Activated CD4-positive, alpha-beta memory T cell treated with anti-CD3 and anti-CD28 coated beads, Interleukin-2, amount 10 ng/mL, durations not matched to agents 7 days and 5 days (primary cell): ENCODE data around the gene PSMG4. TPM values are rescaled to one million over a fixed set of nuclear protein-coding genes. Genes with fewer than 3 reads are reported as not detected.

Experiments
- CTCF ChIA-PET: fragments of 350-600 bp; sonication (Branson Sonifier 250); formaldehyde crosslinking; loops from one replicate; lab custom pipeline; 2021; ENCODE audit warnings: antibody characterized with exemption, inconsistent platforms; lab: Charles Lee
- POLR2A ChIA-PET: fragments of 350-600 bp; sonication (Branson Sonifier 250); formaldehyde crosslinking; loops from one replicate; lab custom pipeline; 2021; ENCODE audit warnings: antibody characterized with exemption; lab: Charles Lee
- DNase-seq: peaks from one replicate; pipeline ENCODE4 v3.0.0-alpha.2; 2020
- H3K27ac Mint-ChIP-seq: one replicate; pipeline ENCODE4 v1.8.0; 2021; ENCODE audit warnings: mild to moderate bottlenecking, mixed read lengths
- H3K27me3 Mint-ChIP-seq: one replicate; pipeline ENCODE4 v1.8.0; 2021; ENCODE audit warnings: mixed read lengths
- H3K36me3 Mint-ChIP-seq: one replicate; pipeline ENCODE4 v1.8.0; 2021; ENCODE audit warnings: low read depth, mixed read lengths
- H3K4me1 Mint-ChIP-seq: one replicate; pipeline ENCODE4 v1.8.0; 2021; ENCODE audit warnings: mixed read lengths
- H3K4me3 Mint-ChIP-seq: one replicate; pipeline ENCODE4 v1.8.0; 2021; ENCODE audit warnings: mild to moderate bottlenecking, mixed read lengths
- H3K9me3 Mint-ChIP-seq: one replicate; pipeline ENCODE4 v1.8.0; 2021; ENCODE audit warnings: mixed read lengths
- total RNA-seq, 2 experiments: library from RNA; stranded (reverse); gene quantifications; one replicate each; pipeline ENCODE4 v1.2.3, GENCODE V29; 2021

PSMG4 gene
- total RNA-seq, 2 experiments from 2014 or later = 19.8 to 21.4 TPM

DNA sequence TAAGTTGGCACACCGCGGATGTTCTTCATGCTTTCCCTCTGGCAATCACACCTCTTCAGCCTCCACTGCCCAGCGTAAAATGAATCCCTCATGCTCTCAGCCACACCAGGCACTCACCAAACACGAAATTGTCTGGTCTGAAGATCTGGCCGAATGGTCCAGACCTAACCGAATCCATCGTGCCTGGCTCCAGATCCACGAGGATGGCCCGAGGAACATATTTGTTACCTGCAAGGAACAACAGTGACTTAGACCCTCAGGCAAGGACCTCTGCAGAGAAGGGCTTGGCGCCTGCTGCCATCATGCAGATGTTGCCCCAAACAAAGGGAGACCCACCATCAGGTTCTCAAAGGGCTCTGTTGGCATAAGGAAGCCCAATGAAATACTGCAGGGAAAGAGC is 32.7 kb upstream of the PSMG4 start:
- ChIA-PET CTCF (interaction anchor here (1.2 kb wide), 1 partner anchor 25 kb away, joined by 7 read pairs; no protein-coding TSS in a partner anchor), POLR2A (no interaction called here)
- peaks cover 67% of the 10 kb centered on the region for H3K27me3 Mint-ChIP-seq
- no peak for DNase-seq
- no peak overlapping the region for H3K27ac Mint-ChIP-seq
- H3K9me3 Mint-ChIP-seq = peaks cover 6% of the 10 kb centered on the region
- H3K4me3 Mint-ChIP-seq = no peak overlapping the region
- peaks cover 38% of the 10 kb centered on the region for H3K4me1 Mint-ChIP-seq
- H3K36me3 Mint-ChIP-seq = no peaks in the 10 kb centered on the region

DNA sequence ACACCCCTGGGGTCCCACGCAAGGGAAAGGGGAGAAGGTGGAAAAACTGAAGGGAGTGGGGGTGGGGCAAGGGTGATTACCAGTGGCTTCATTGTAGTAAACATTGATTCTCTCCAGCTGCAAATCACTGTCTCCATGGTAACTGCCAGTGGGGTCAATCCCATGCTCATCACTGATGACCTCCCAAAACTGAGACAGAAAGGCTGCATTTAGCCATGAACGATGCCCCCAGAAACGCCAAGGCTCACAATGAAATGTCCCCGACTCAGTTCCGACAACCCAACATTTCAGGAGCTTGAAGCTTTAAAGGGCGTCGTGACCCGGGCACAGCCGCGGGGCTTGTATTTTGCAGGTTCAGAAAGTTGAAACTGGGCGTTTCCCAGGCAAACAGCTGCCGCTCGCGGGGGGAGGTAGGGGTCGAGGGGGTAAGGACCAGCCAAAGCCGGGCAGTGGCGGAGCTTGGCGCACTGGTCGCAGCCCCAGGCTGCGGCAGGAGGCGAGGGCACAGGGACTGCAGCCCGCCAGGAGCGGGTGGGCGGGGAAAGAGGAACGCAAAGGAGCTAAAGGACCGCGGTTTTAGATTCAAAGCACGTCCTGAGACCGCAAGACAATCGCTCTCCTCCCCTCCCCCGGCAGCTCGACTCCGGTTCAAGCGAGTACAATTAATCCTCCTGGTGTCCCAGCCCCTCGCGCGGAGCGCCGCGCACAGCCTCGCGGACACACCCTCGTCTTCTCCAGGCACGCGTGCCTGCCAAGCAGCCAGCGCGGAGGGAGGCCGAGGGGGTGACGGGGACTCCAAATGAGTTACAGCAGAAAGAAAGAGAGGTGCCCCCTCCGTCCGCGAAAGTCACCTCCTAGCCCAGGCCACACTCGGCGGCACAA is 32.0 kb upstream of the PSMG4 start:
- Mint-ChIP-seq H3K4me3 (peak overlapping the region; percentile 50), H3K36me3 (no peaks in the 10 kb centered on the region), H3K27me3 (peaks cover 71% of the 10 kb centered on the region), H3K27ac (no peak overlapping the region), H3K9me3 (peaks cover 5% of the 10 kb centered on the region), H3K4me1 (peaks cover 43% of the 10 kb centered on the region)
- ChIA-PET CTCF (interaction anchor here (1.2 to 1.8 kb wide), 2 partner anchors 25 to 70 kb away, joined by 5 to 7 read pairs; partner anchors contain the start of gene TUBB2A), POLR2A (no interaction called here)
- DNase-seq = no peak

DNA sequence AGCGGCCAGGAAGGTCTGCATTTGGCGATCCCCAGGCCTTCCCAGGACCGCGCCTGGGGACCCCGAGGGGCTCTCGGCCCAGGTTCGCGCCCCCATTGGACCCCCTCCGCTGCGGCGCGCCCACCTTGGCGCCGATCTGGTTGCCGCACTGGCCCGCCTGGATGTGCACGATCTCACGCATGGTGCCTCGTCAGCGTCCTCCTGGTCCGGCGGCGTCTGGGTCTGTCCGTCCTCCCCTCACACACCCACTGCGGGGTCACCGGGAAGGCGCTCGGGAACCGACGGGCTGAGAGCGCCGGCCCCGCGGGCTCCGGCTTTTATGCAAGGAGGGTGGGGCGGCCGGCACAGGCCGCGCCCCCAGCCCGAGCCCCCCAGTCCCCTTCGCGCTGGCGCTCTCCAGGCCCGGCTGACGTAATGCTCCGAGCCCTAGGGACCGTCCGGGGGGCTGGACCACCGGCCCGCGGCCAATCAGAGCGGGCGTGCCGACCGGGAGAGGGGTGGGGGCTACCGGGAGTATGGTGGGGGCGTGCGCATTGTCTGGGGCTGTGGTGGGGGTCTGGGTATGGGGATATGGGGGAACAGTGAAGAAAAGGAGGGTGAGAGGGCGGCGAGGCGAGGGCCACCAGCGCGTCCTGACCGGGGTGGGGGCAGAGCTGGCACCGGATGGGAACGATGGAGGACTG is 31.2 kb upstream of the PSMG4 start, which contains the start of gene TUBB2B:
TSS of gene TUBB2B (minus strand) at position 291 of the 683 bp plus-strand sequence. CDS start at position 181, 110 bp downstream.
- DNase-seq = no peak
- Mint-ChIP-seq H3K4me1 (peaks cover 45% of the 10 kb centered on the region), H3K36me3 (no peaks in the 10 kb centered on the region), H3K9me3 (no peaks in the 10 kb centered on the region), H3K4me3 (peak within 1 kb of the TSS; percentile 50), H3K27ac (no peak within 1 kb of the TSS), H3K27me3 (peaks cover 76% of the 10 kb centered on the region)
- POLR2A ChIA-PET = no interaction called here
- CTCF ChIA-PET = interaction anchor here (1.2 to 1.8 kb wide), 2 partner anchors 24 to 70 kb away, joined by 5 to 7 read pairs; partner anchors contain the start of gene TUBB2A

DNA sequence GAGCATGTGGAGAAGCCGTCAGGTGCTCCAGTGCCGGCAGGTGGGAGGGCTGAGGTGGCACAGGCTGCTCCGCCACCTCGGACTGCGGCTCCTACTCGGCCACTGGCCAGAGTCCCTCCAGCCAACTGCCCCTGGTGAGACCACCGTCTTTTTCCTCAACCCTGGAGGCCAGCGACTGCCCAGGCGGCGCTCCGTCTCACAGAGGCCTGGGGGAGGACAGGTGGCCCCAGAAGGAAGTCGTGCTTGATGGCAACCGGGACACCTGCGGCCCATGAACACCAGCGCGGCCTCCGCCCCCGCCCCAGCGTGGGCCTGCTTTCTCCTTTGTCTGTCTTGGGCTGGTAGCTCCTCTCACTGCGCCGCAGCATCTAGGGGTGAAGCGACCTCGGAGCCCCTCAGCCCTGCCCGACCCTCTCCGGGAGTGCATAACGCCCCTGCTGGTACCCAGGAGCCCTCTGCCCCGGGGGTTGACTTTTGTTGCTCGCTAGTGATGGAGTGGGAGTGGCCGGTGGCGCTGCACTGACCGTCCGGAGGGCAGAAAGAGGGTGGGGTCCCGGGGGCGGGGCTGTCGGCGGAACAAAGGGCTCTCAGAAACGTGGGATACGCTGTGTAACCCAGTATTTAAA is 30.6 kb upstream of the PSMG4 start:
- CTCF ChIA-PET = interaction anchor here (1.8 kb wide), 1 partner anchor 71 kb away, joined by 5 read pairs; the partner anchor contains the start of gene TUBB2A
- DNase-seq = no peak
- H3K4me1 Mint-ChIP-seq = peaks cover 45% of the 10 kb centered on the region
- no peak overlapping the region for H3K4me3 Mint-ChIP-seq
- POLR2A ChIA-PET = no interaction called here
- no peaks in the 10 kb centered on the region for H3K9me3 Mint-ChIP-seq
- H3K27ac Mint-ChIP-seq = no peak overlapping the region
- peaks cover 81% of the 10 kb centered on the region for H3K27me3 Mint-ChIP-seq
- H3K36me3 Mint-ChIP-seq = no peaks in the 10 kb centered on the region

DNA sequence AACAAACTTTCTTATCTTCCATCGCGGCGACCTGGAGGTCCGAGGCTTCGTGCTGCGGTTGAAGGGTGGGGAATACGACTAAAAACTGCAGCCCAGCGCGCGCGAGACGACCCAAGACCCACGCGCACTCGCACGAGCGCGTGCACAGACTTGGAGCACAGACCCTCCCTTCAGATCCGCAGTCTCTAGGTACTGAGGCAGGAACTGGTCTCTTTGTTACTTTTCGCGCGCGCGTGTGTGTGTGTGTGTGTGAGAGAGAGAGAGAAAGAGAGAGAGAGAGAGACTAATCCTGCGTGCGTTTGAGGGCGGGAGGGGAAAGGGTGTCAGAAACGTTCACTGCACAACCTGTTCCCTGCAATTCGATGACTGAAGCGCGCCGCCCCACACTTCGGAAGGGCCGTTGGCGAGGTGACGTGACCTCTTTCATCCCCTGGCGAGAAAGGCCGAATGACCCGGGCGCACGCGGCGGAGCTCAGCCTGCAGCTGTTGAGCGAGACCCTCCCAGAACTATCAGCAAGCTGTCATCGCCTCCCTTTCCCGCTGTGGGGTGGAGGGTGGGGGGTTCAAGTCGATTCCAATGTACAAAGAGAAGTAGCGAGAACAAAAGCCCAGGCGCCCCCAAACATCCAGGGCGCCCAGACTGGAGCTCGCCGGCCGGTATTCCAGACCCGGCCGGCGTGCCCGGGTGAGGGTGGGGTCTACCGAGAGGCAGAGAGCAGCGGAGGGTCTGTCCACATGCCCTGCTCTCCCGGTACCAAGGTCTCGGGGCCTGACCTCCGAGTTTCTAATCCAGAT is 29.8 kb upstream of the PSMG4 start:
- Mint-ChIP-seq H3K27me3 (peaks cover 83% of the 10 kb centered on the region), H3K9me3 (no peaks in the 10 kb centered on the region), H3K36me3 (no peaks in the 10 kb centered on the region), H3K27ac (no peak overlapping the region), H3K4me3 (peak overlapping the region; percentile 71), H3K4me1 (peaks cover 45% of the 10 kb centered on the region)
- peak; percentile 41 for DNase-seq
- ChIA-PET POLR2A (interaction anchor here (0.5 to 1.4 kb wide), 2 partner anchors 31 to 142 kb away, joined by 3 to 7 read pairs; partner anchors contain the start of gene PSMG4), CTCF (interaction anchor here (0.9 to 3.3 kb wide), 4 partner anchors 20 to 110 kb away, joined by 3 to 17 read pairs (median 4); partner anchors contain the start of genes BPHL and TUBB2A)

DNA sequence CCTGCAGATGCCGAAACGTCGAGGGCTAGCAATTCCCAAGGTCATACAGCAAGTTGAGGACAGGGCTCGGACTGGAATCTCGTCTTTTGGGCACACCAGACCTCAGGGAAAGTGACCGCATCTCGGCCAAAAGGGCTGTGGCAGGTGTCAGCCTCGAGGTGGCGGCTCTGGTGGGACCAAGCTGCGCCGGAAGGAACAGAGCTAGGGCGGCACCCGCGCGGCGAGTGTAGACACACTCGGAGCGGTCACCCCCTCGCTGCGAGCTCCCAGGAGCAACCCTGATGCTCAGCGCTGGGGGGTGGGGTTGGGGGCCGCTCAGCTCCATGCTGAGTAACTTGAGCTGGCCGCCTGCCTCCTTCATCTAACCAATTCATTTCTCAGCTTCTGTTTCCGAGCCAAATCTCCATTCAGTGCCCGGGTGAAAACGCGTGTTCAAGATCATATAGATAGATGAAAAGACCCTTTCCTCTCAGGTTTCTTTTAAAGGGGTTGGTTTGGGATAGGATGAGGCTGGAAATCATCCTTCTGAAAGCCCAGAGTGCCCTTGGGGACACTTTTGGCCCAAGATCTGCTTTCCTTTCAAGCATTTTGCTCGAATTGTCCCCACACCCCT is 29.1 kb upstream of the PSMG4 start:
- no peaks in the 10 kb centered on the region for H3K9me3 Mint-ChIP-seq
- H3K4me1 Mint-ChIP-seq = peaks cover 45% of the 10 kb centered on the region
- ChIA-PET POLR2A (interaction anchor here (0.5 to 1.4 kb wide), 2 partner anchors 30 to 143 kb away, joined by 3 to 7 read pairs; partner anchors contain the start of gene PSMG4), CTCF (interaction anchor here (0.9 to 3.3 kb wide), 5 partner anchors 20 to 111 kb away, joined by 3 to 17 read pairs (median 4); partner anchors contain the start of genes BPHL and TUBB2A)
- H3K4me3 Mint-ChIP-seq = peak overlapping the region; percentile 1
- no peak overlapping the region for H3K27ac Mint-ChIP-seq
- peaks cover 84% of the 10 kb centered on the region for H3K27me3 Mint-ChIP-seq
- H3K36me3 Mint-ChIP-seq = no peaks in the 10 kb centered on the region
- peak; percentile 39 for DNase-seq

DNA sequence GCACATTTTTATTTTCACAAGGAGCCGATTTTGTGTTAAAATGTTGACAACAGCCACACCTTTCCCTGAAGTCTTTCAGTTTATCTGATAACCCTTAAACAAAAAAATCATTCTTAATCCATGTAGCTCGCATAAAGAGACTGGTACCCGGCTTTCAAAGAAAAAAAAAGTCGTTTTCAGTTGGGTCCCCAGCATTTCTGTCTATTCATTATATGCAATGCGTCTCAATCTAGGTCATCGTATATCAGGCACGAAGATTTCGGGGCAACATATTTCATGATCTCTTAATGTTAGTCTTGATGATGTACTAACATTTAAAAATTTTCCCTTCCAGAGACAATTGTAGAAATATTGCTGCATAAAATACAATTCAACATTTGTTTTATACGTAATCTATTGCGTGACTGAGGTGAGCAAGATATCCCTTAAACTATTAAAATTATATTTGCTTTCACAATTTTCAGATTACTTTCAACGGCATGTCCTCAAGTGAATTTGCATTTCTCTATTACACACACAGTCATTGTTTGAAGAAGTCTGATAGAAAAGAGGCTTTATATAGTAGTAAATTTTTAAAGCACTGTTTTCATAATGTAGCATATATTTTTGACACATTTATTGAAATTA is 28.4 kb upstream of the PSMG4 start:
- no peaks in the 10 kb centered on the region for H3K9me3 Mint-ChIP-seq
- no peaks in the 10 kb centered on the region for H3K36me3 Mint-ChIP-seq
- H3K27me3 Mint-ChIP-seq = peaks cover 86% of the 10 kb centered on the region
- ChIA-PET POLR2A (interaction anchor here (1.3 to 1.4 kb wide), 2 partner anchors 29 kb away, joined by 7 to 8 read pairs; partner anchors contain the start of gene PSMG4), CTCF (interaction anchor here (0.9 to 3.3 kb wide), 7 partner anchors 21 to 112 kb away, joined by 3 to 17 read pairs (median 4); partner anchors contain the start of genes BPHL and TUBB2A)
- no peak overlapping the region for H3K4me3 Mint-ChIP-seq
- H3K4me1 Mint-ChIP-seq = peaks cover 45% of the 10 kb centered on the region
- H3K27ac Mint-ChIP-seq = no peak overlapping the region
- DNase-seq = no peak

DNA sequence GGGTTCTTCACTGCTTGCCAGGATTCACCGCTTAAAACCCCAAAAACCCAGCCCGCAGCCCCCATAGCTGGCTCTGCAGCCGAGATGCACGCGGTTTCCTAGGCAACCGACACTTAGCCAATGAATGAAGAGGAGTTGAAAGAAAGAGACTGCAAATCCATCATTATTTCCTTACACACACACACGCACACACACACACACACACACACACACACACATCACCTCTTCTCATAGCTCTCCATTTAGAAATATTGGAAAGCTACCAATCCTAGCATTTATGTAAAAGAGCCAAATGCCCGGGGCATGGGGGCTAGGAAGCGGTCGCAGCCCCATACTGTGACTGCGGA is 27.9 kb upstream of the PSMG4 start:
- no peaks in the 10 kb centered on the region for H3K36me3 Mint-ChIP-seq
- H3K27me3 Mint-ChIP-seq = peaks cover 87% of the 10 kb centered on the region
- no peaks in the 10 kb centered on the region for H3K9me3 Mint-ChIP-seq
- DNase-seq = no peak
- H3K27ac Mint-ChIP-seq = no peak overlapping the region
- CTCF ChIA-PET = interaction anchor here (1.0 to 3.3 kb wide), 4 partner anchors 20 to 105 kb away, joined by 3 to 17 read pairs (median 4); partner anchors contain the start of gene TUBB2A
- H3K4me1 Mint-ChIP-seq = peaks cover 45% of the 10 kb centered on the region
- no peak overlapping the region for H3K4me3 Mint-ChIP-seq
- POLR2A ChIA-PET = interaction anchor here (1.3 kb wide), 1 partner anchor 29 kb away, joined by 8 read pairs; the partner anchor contains the start of gene PSMG4

DNA sequence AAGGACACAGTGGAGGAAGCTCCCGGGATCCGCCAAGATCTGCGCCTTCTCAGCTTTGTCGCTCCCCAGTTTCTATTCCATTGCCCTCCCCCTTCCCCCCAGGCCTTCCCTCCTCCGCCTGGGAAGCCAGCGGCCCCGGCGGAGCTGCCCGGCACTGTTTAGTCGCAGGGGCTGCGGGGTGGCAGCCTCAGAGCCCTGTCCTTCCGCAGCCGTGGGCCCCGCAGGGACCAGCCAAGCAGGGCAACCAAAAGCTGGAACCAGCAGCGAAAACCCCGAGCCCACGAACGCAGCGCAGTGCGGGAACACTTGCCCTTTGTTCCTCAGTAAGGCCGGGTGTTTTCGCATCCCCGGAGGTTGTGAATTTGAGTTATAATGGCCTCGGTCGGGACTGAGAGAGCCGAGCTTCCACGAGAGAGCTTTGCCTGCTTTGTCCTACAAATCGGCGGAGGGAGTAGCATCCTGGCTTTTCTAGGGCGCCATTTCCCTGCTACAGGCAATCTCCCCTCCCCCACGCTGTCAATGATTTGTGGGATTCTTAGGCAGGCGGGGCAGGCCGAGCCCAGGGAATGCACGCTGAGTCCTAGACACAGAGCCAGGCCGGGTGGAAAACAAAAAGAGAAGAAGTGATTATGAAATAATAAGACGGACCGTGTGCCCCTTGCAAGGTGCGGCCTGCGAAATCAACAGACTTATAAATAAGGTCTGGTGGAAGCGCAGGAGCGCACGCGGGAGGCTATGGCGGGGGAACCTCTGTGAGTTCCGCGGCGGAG is 27.3 kb upstream of the PSMG4 start:
- Mint-ChIP-seq H3K4me1 (peaks cover 43% of the 10 kb centered on the region), H3K27me3 (peaks cover 86% of the 10 kb centered on the region), H3K9me3 (no peaks in the 10 kb centered on the region), H3K4me3 (no peak overlapping the region), H3K36me3 (no peaks in the 10 kb centered on the region), H3K27ac (no peak overlapping the region)
- CTCF ChIA-PET = interaction anchor here (1.0 to 3.3 kb wide), 4 partner anchors 20 to 105 kb away, joined by 3 to 17 read pairs (median 4); partner anchors contain the start of gene TUBB2A
- POLR2A ChIA-PET = interaction anchor here (1.3 kb wide), 1 partner anchor 28 kb away, joined by 8 read pairs; the partner anchor contains the start of gene PSMG4
- no peak for DNase-seq
